ENCODE results near the gene CRTC2.
A peak's percentile ranks its signal among the peaks of the same experiment; 100 is the strongest.
"Not testable (repeated sequence)": the region's sequence is repeated elsewhere in the genome, so short reads cannot be mapped to it uniquely, and the experiment has no call there.

Gene CRTC2, protein sequence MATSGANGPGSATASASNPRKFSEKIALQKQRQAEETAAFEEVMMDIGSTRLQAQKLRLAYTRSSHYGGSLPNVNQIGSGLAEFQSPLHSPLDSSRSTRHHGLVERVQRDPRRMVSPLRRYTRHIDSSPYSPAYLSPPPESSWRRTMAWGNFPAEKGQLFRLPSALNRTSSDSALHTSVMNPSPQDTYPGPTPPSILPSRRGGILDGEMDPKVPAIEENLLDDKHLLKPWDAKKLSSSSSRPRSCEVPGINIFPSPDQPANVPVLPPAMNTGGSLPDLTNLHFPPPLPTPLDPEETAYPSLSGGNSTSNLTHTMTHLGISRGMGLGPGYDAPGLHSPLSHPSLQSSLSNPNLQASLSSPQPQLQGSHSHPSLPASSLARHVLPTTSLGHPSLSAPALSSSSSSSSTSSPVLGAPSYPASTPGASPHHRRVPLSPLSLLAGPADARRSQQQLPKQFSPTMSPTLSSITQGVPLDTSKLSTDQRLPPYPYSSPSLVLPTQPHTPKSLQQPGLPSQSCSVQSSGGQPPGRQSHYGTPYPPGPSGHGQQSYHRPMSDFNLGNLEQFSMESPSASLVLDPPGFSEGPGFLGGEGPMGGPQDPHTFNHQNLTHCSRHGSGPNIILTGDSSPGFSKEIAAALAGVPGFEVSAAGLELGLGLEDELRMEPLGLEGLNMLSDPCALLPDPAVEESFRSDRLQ
- total RNA-seq = 61.2 reads per million, percentile 73 among the genes with 10 or more reads in this experiment

DNA sequence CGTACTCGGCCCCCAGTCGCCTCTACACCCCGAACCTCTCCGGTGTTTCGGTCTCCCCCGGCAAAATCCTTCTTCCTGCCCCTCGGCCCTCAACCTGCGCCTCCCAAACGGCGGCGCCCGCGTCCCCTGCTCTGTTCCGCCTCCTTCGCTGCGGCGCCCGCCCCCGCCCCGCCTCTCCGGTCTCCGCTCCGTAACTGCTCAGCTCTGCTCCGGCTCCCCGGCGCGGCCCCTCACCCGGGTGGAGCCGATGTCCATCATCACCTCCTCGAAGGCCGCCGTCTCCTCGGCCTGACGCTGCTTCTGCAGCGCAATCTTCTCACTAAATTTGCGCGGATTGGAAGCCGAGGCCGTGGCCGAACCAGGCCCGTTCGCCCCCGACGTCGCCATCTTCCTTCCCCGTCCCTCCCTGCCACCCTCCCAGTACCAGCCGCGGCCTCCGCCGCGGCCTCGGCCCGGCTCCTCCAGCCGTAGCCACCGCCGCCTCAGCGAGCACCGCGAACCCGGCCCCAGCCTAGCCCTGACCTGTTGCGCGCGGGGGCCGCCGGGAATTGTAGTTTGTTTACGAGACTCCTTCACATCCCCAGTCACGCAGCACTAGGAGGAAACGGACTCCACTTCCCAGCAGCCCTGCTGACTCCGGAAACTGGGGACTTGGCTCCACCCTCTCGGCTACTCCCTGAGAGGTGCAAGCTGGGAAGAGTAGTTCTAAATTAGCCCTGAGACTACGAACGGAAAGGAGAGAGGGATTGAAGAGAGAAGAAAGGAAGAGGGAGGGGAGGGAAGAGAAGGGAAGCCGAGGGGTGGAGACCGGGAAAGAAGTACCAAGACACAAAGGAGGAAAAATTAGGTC lies at the start of gene CRTC2:
CRTC2 (minus strand) TSS at position 502 of the 850 bp plus-strand sequence; CDS start at position 387, 115 bp downstream.
- DNase-seq = peak; percentile 99

DNA sequence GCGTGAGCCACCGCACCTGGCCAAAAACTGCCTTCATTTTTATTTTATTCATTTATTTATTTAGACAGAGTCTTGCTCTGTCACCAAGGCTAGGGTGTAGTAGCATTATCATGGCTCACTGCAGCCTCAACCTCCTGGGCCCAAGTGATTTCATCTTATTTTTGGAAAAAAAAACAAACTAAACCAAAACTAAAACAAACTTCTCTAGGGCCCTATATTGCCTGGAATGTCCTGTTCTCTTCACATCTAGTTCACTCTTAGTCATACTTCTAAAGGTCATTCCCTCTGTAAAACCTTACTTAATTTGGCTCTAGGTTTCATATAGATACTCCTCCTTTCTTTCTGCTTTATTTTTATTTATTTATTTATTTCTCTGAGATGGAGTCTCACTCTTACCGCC lies 47.7 kb upstream of the CRTC2 start:
- DNase-seq = no peak

DNA sequence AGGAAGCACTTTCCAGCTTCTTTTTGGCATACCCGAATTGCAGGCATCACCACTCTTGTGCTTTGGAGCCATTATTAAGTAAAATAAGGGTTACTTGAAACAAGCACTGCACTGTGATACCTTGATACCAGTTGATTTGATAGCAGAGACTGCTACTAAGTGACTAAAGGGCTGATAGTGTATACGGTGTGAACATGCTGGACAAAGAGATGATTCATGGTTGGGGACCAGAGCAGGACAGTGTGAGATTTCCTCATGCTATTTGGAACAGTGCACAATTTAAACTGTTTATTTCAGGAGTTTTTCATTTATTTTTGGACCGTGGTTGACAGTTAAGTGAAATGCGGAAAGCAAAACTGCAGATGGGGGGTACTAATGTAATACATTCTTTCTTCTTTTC lies 42.0 kb upstream of the CRTC2 start:
- no peak for DNase-seq

DNA sequence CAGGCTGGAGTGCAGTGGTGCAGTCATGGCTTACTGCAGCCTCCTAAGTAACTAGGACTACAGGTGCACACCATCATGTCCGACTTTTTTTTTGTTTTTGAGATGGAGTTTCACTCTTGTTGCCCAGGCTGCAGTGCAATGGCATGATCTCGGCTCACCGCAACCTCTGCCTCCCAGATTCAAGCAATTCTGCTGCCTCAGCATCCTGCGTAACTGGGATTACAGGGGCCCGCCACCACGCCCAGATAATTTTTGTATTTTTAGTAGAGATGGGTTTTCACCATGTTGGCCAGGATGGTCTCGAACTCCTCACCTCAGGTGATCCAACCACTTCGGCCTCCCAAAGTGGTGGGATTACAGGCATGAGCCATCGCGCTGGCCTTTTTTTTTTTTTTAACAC lies 38.5 kb upstream of the CRTC2 start:
- DNase-seq = not testable (repeated sequence)

DNA sequence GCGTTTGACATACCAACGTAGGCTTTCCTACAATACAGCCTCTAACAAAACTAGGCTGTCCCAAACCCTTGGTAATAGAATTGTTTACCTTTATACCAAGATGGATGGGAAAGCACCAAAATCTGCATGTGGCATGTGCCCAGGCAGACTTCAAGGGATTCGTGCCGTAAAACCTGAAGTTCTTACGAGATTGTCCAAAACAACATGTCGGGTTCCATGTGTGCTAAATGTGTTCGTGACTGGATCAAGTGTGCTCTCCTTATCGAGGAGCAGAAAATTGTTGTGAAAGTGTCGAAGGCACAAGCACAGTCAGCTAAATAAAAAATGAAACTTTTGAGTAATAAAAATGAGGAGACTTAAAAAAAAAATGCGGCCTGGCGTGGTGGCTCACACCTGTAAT lies 37.2 kb upstream of the CRTC2 start:
- no peak for DNase-seq

DNA sequence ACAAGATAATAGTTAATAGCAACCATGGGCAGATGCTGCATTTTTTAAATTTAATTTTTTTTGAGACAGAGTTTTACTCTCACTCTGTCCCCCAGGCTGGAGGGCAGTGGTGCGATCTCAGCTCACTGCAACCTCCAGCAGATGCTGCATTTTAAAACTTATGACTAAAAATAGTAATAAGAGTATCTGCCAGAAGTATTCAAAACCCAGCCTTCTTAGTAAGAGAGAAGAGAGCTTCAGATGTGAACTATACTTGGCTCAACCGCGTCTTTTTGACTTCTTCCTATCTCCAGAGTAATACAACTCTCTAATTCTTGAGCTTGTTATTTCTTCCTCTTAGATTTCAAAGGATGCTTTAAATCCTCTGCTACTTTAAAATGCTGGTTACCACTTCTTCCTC lies 36.8 kb upstream of the CRTC2 start:
- DNase-seq = no peak

DNA sequence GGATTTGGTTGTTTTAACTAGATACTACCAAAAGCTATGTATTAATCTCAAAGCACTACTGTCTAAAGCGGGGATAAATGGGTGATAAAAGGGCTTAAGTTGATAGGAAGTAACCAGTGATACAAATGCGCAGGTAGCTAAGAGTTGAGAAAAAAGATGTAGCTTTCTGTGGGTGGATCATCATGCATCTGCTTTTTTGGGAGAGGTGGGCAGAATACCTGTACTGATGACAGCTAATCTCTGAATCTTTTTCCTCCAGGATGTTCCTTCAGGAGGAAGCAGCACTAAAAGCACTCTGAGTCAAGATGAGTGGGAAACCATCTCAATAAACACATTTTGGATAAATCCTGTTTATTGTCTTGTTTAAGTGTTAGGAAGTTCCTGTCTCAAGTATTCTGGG lies 33.4 kb upstream of the CRTC2 start:
- no peak for DNase-seq

DNA sequence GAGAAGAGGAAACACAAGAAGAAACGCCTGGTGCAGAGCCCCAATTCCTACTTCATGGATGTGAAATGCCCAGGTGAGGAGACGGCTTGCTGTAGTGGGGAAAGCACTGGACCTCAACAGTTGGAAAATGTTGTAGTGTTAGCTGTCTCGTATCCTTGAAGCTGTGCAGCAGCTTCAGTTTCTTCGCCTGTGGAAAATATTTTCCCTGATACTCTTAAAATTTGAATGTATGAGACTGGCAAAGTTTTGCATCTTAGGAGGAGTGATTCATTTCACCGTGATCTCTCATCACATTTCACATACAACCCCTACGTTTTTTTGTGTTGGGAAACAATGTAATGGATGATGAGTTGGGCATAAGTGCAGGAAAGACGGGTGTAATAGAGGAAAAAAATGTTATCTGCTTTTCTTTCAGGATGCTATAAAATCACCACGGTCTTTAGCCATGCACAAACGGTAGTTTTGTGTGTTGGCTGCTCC lies 32.8 kb upstream of the CRTC2 start:
- no peak for DNase-seq

DNA sequence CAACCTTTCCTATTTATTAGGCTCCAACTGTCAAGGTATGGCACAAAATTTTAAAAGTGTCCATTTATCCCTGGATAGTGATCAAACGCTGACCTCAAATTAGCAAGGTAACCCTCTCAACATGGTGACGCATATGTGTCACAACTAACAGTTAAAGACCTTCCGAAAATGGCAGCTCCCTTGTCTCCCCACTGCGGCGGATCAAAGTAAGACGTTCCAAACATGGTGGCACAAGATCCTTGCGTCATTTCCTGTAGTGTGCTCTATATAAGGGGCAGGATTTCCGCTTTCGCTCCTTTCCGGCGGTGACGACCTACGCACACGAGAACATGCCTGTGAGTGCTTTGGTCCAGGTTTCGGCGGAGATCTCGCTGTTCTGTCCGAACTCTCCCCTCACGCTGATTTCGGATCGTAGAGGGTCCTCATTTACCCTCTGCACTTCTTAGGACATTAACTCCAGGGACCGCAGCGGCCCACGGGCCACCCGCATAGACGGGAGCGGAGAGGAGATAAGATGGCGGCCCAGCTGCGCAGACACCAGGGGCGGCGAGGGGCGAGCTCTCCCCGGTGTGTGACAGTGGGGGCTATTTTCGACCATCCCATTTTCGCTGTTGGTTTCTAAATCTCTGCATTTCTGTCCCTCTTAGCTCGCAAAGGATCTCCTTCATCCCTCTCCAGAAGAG lies 32.2 kb upstream of the CRTC2 start, which contains the start of gene RPS27:
RPS27 (plus strand) TSS at position 295 of the 683 bp plus-strand sequence; CDS start at position 330, 35 bp downstream.
- peak; percentile 84 for DNase-seq

DNA sequence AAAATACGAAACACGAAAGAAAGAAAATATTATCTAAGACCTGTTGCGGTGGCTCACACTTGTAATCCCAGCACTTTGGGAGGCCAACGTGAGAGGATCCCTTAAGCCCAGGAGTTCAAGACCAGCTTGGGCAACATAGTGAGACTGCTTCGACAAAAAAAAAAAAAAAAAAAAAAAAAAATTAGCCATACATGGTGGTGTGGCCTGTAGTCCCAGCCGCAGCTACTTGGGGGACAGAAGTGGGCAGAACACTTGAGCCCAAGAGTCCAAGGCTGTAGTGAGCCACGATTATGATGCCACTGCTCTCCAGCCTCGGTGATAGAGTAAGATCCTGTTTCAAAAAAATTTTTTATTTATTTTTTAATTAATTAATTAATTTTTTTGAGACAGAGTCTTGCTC lies 29.2 kb upstream of the CRTC2 start:
- no peak for DNase-seq

DNA sequence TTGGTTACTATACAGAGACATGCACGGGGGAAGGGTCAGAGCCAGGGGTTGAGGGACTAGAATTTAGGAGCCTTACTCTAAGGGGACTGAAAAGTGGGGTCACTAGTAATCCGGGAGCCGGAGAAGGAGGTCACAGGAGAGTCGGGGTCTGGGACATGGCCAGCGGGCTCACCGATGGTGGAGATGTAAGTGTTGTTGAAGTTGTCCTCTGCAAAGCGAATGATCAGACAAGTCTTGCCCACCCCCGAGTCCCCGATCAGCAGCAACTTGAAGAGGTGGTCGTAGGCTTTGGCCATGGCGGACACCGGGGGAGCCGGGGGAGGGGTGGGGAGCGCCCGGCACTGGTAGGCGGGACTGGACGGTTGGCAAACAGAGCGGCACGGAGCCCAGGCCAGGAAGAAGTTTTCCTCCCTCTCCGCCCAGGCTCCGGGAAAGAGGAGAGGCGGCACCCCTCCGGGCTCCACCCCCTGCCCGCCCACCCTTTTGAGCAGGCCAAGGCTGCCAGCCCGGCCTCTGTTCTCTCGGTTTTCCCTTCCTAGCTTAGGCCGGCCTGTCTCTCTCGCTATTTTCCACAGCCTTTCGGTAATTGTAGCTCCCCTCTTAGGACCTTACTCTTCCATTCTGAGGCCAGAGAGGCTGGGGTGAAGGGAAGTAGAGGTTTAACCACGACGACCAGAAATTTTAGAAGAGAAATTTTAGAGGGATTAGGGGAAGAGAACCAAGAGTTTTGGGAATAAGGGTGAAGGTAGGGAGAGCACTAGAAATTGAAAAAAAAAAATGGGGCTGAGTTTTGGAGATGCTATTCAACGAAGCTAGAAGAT lies 27.7 kb upstream of the CRTC2 start, which contains the start of gene RAB13:
RAB13 (minus strand) TSS at position 399 of the 821 bp plus-strand sequence; CDS start at position 296, 103 bp downstream.
- no peak for DNase-seq

DNA sequence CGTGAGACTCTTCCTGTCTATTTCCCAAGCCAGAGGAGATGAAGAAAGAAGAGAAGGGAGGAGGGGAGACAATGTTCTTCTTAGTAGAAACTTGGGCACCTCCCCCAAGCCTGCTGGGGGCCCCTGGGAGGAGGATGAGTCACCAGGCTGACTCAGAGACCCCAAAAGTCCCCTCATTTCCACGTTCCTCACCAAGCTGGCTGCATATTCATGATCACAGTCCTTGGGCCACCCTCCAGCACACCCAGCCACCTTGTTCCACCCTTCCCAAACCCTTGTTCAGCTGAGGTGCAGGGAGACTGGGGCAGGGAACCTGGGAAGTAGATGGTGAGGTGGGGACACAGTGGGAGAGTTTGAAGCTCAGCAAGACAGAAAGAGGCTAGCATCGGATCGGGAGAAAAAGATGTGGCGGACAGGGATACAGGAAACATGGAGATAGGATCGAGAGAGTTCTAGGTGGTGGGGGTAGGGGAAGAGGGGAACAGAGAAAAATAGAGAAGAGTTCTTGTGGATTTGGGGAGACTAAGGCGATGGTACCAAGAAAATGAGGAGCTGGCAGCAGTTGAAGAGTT lies 27.0 kb upstream of the CRTC2 start:
- no peak for DNase-seq

DNA sequence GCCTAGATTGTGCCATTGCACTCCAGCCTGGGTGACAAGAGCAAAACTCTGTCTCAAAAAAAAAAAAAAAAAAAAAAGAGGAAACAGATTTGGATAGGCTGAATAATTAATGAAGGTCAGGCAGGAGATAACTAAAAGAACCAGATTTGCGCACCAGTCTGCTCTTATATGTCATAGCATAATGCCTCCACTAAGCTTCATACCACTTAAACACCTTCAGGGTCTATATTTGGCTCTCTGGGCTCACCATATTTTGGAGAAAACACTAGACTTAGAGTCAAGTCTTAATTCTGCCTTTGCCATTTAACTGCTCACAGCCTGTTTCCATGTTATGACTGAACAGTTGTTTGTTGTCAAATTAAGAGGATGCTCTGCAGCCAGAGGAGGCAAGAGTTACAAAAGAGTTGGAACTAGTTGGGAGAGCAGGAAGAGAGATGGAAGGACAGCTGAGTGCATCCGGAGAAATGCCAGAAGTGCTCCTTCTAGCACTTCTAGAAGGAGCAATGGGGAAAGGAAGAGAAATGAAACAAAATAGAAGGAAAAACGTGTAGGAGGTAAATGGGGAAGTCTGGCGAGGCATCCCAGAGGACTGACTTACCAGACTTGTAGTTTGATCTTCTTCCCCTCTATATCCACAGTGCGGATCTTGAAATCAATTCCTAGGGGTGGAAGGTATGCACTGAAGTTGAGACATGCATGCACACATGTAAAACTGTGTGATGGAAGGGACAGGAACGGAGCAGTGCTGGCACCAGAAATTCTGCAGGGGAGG lies 25.9 kb upstream of the CRTC2 start:
- DNase-seq = no peak

DNA sequence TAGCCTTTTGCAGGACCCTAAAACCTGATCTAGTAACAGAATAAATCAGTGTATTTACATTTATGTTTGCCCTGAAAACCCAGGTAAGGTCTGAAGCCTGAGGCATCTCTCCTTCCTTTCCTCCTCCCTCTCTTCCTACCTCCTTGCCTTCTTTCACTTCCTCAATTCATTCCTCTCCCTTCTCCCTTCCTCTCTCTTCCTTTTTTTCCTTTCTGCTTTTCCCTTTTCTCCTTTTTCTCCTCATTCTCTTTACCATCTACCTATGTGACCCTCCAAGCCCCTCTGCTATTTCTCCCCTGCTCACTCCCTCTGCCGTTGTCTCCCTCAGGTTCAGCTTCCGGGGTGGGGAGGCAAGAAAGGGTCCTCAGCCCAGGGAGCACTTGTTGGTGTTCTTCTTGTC lies 23.3 kb upstream of the CRTC2 start:
- DNase-seq = not testable (repeated sequence)

DNA sequence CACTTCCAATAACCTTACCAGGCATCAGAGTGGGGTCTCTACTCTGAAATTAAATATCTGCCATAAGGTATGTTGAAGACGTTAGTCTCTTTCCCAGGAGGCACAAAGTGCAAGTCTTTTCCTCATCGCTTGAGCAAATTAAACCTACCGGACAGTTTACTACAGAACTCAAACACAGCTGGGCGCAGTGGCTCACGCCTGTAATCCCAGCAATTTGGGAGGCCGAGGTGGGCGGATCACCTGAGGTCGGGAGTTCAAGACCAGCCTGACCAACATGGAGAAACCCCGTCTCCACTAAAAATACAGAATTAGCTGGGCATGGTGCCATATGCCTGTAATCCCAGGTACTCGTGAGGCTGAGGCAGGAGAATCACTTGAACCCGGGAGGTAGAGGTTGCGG lies 20.7 kb upstream of the CRTC2 start:
- DNase-seq = not testable (repeated sequence)

DNA sequence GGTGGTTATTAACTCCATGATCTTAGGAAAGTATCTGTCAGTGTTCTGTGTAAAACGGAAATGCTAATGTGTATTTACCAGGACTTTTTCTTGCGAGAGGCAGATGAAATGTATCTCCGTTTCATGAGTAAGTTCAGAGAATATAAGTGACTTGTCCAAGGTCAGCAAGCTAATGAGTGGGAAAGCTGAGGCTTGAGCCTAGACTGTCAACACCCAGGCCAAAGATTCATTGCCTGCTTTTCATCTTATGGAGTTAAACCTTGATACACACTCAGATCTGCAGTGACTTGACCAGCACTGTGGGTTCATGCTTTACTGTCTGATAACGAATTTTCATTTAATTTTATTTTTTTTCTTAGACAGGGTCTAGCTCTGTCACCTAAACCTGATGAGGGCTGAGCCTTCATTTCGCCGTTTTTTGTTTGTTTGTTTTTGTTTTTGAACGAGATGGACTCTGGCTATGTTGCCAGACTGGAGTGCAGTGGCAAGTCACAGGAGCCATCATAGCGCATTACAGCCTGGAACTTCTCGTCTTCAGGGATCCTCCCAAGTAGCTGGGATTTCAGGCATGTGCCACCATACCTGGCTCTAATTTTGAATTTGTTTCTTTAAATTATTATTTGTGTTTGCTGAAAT lies 20.0 kb upstream of the CRTC2 start:
- DNase-seq = no peak

DNA sequence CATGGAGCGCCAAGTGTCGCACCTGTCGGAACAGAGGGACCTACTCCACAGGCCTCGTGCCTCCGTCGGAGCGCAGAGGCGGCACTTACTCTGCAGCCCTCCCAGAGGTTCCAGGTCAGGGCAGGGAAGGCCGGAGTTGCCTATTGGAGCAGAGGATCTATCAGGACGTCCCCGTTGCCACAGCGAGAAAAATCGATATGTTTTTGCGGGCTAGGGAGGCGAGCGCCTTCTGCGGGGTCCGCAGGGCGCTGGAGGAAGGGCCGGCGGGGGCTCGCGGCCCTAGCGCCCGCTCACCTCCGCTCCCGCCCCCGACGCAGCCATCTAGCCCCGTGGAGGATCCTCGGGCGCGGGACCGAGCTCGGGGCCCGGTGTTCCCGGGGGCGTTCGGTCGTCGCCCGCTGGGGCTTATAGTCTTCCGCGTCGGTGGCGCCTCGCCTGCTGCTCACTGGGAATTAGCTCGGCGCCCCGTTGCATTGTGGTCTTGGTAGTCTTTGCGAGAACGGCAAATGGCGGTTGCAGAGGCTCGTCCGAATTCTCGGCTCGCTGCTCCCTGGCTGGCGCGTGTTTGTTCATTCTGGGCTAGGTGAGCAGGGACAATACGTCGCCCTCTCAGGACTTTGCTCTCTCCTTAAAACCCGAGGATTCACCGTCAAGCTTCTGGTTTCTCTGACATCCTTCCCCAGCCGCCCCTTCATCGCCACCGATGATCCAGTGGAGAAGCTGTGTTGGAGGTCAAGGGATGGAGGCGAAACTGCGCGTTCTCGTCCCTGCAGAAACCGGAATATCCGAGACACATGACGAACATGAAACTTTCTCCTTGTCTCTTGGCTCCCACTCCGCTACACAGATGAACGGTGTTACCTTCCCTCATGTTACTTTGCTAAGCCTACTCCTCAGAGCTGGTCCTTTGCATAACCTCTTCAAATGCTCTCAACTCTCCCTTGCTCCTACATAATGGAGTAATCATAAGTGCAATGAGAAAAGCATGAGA lies 19.1 kb upstream of the CRTC2 start, which contains the start of gene JTB:
JTB (minus strand) TSS at position 425 of the 991 bp plus-strand sequence; CDS start at position 3, 422 bp downstream.
- peak; percentile 86 for DNase-seq

DNA sequence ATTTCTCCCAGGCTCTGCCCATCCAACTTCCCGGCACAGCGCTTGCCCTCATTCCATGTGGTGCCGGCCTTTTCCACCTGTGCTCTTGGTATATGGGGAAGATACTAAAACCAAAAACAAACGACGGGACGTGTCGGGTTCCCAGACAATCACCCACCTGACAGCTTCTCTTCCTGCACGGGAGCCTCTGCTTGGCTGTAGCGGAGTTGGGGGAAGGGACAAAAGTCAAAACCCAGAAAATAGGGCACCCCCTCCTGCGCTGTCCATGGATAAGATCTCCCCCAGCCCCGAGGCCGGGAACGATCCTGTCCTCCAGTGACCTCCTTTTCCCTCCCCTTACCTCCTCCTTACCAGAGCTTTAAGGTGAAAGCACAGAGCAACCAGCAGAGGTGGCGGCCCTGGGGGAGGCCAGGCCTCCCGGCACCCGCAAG lies 18.4 kb upstream of the CRTC2 start:
- no peak for DNase-seq
